Hematopoietic multipotent progenitor cell treated with erythropoietin and hydrocortisone succinate and interleukin-3 and kit ligand, for 15 days (in vitro differentiated cells): ENCODE results near the gene PRKAR1B.

Experiments
- DNase-seq: peaks from one replicate; pipeline ENCODE4 v3.0.0-alpha.2; 2015; ENCODE audit warnings: low spot score

The PRKAR1B gene

GRCh38 chr7:540997-541396, 186.1 kb downstream of the PRKAR1B start:
- no peak for DNase-seq

GRCh38 chr7:540579-540978, 186.5 kb downstream of the PRKAR1B start:
- no peak for DNase-seq

GRCh38 chr7:539731-540411, 187.2 kb downstream of the PRKAR1B start:
- no peak for DNase-seq

GRCh38 chr7:538764-539685, 188.1 kb downstream of the PRKAR1B start:
- no peak for DNase-seq

GRCh38 chr7:537911-538634, 189.0 kb downstream of the PRKAR1B start:
- DNase-seq = no peak

- no peak for DNase-seq
These were observed 190.8 kb downstream of the PRKAR1B start for GRCh38 chr7:536231-536630.

- no peak for DNase-seq
These were observed 192.1 kb downstream of the PRKAR1B start for GRCh38 chr7:534959-535358.

GRCh38 chr7:534075-534474, 193.0 kb downstream of the PRKAR1B start:
- DNase-seq = no peak

GRCh38 chr7:533266-533665, 193.8 kb downstream of the PRKAR1B start:
- no peak for DNase-seq

- no peak for DNase-seq
These were observed 194.5 kb downstream of the PRKAR1B start for GRCh38 chr7:532379-533143.

- DNase-seq = no peak
These were observed 195.3 kb downstream of the PRKAR1B start for GRCh38 chr7:531777-532176.

GRCh38 chr7:528451-528850, 198.6 kb downstream of the PRKAR1B start:
- DNase-seq = no peak

- no peak for DNase-seq
These were observed 199.4 kb downstream of the PRKAR1B start for GRCh38 chr7:527723-528122.

GRCh38 chr7:526460-527034, 200.5 kb downstream of the PRKAR1B start:
- DNase-seq = no peak

- DNase-seq = no peak
These were observed 201.3 kb downstream of the PRKAR1B start for GRCh38 chr7:525740-526139.

GRCh38 chr7:524800-525199, 202.3 kb downstream of the PRKAR1B start:
- DNase-seq = no peak

- DNase-seq = no peak
These were observed 203.4 kb downstream of the PRKAR1B start for GRCh38 chr7:523347-524336.

- DNase-seq = no peak
These were observed 204.1 kb downstream of the PRKAR1B start for GRCh38 chr7:522951-523314.

GRCh38 chr7:522071-522950, 204.8 kb downstream of the PRKAR1B start:
- DNase-seq = peak; percentile 5
